H1 (cell line): Measurements from ENCODE around the gene ATP6V1F. TPM values are rescaled to one million over a fixed set of nuclear protein-coding genes. Genes with fewer than 3 reads are reported as not detected.

Experiments
- CTCF ChIA-PET: fragments of 300-600 bp; sonication (Branson Sonifier 250); formaldehyde crosslinking; loops from one replicate; lab custom pipeline; 2021; ENCODE audit not compliant: partially characterized antibody; lab: Charles Lee
- POLR2A ChIA-PET: fragments of 300-600 bp; sonication (Branson Sonifier 250); formaldehyde crosslinking; loops from one replicate; lab custom pipeline; 2021; ENCODE audit warnings: inconsistent platforms; ENCODE audit not compliant: partially characterized antibody; lab: Charles Lee
- DNase-seq, 2 experiments: peaks; one replicate each; pipeline versions ENCODE4 v3.0.0 to v3.0.0-alpha.2; 2010 to 2022; ENCODE audit warnings: low spot score in 2 of 2, low read depth in 1 of 2, mixed read lengths in 1 of 2
- FAIRE-seq: peaks from 2 replicates; lab custom pipeline; 2011; peaks lifted over from hg19 to GRCh38; lab: Jason Lieb, UNC
- H2AFZ ChIP-seq: 2 replicates; pipeline ENCODE4 v1.8.1; 2012; ENCODE audit warnings: low read length, inconsistent platforms
- H2AK5ac ChIP-seq: 2 replicates; pipeline ENCODE4 v1.6.1; 2013; ENCODE audit warnings: low read depth, low read length
- H2BK120ac ChIP-seq: replicated peaks from 2 replicates; pipeline ENCODE3; 2013; ENCODE audit warnings: low read depth, low read length, inconsistent platforms
- H2BK12ac ChIP-seq: 2 replicates; pipeline ENCODE4 v1.6.1; 2013; ENCODE audit warnings: low read depth, low read length
- H2BK15ac ChIP-seq: 2 replicates; pipeline ENCODE4 v1.6.1; 2013; ENCODE audit warnings: low read length
- H2BK20ac ChIP-seq: 2 replicates; pipeline ENCODE4 v1.6.1; 2013; ENCODE audit warnings: low read length
- H2BK5ac ChIP-seq: 2 replicates; pipeline ENCODE4 v1.6.1; 2013; ENCODE audit warnings: low read depth, low read length
- H3K14ac ChIP-seq: 2 replicates; pipeline ENCODE4 v1.6.1; 2013; ENCODE audit warnings: inconsistent platforms; ENCODE audit not compliant: insufficient read length
- H3K18ac ChIP-seq: 2 replicates; pipeline ENCODE4 v1.6.1; 2013; ENCODE audit warnings: low read length; ENCODE audit errors: extremely low read depth
- H3K23ac ChIP-seq: 2 replicates; pipeline ENCODE4 v1.6.1; 2013; ENCODE audit warnings: inconsistent platforms; ENCODE audit not compliant: insufficient read length
- H3K23me2 ChIP-seq: 2 replicates; pipeline ENCODE4 v1.6.1; 2013; ENCODE audit warnings: low read depth, low read length
- H3K27ac ChIP-seq: 2 replicates; pipeline ENCODE4 v1.6.1; 2011; ENCODE audit warnings: low read depth, low read length, inconsistent platforms
- H3K27me3 ChIP-seq, 4 experiments: replicated peaks in 1 of 4; 1 replicate in 1 of 4; 2 replicates in 3 of 4; pipeline versions ENCODE4 v1.6.1 to v1.8.1; 2011 to 2013; ENCODE audit warnings: low read length in 3 of 4, mild to moderate bottlenecking in 3 of 4, inconsistent platforms in 2 of 4, mixed read lengths in 2 of 4, moderate library complexity in 1 of 4; ENCODE audit not compliant: control insufficient read depth in 3 of 4, insufficient read depth in 3 of 4; ENCODE audit errors: extremely low read depth in 1 of 4
- H3K36me3 ChIP-seq, 4 experiments: 2 replicates each; pipeline versions ENCODE4 v1.6.1 to v1.8.1; 2011 to 2013; ENCODE audit warnings: mild to moderate bottlenecking in 4 of 4, low read length in 3 of 4, moderate library complexity in 2 of 4, control low read depth in 1 of 4, inconsistent platforms in 1 of 4; ENCODE audit not compliant: insufficient read depth in 4 of 4, control insufficient read depth in 2 of 4
- H3K4ac ChIP-seq: replicated peaks from 2 replicates; pipeline ENCODE3; 2013; ENCODE audit warnings: low read length, low read depth, mixed read lengths, inconsistent platforms; ENCODE audit not compliant: insufficient read length
- H3K4me1 ChIP-seq, 4 experiments: replicated peaks in 1 of 4; 1 replicate in 1 of 4; 2 replicates in 3 of 4; pipeline versions ENCODE4 v1.6.1 to v1.8.1; 2011 to 2013; ENCODE audit warnings: low read length in 3 of 4, inconsistent platforms in 2 of 4, mixed read lengths in 1 of 4; ENCODE audit not compliant: insufficient read depth in 4 of 4, control insufficient read depth in 3 of 4
- H3K4me2 ChIP-seq, 2 experiments: 2 replicates each; pipeline versions ENCODE4 v1.6.1 to v1.8.1; 2011 to 2013; ENCODE audit warnings: low read depth in 2 of 2, low read length in 2 of 2, control low read depth in 1 of 2, inconsistent platforms in 1 of 2, mild to moderate bottlenecking in 1 of 2; ENCODE audit not compliant: insufficient read depth in 1 of 2
- H3K4me3 ChIP-seq, 4 experiments: fragments of 200-600, 300-600 bp in 1 of 4; sonication (generic), shearing (Covaris generic), sonication (Bioruptor Twin) in 1 of 4; 2 replicates each; pipeline versions ENCODE4 v1.5.1 to v1.8.1; 2011 to 2016; ENCODE audit warnings: low read length in 4 of 4, low read depth in 3 of 4, control low read depth in 2 of 4, inconsistent platforms in 2 of 4, mild to moderate bottlenecking in 2 of 4, mixed read lengths in 1 of 4, moderate library complexity in 1 of 4; ENCODE audit not compliant: insufficient read depth in 2 of 4; ENCODE audit errors: extremely low read depth in 1 of 4
- H3K56ac ChIP-seq: replicated peaks from 2 replicates; pipeline ENCODE3; 2013; ENCODE audit warnings: low read depth, mild to moderate bottlenecking, mixed read lengths, low read length, inconsistent platforms; ENCODE audit not compliant: insufficient read length
- H3K79me1 ChIP-seq: 2 replicates; pipeline ENCODE4 v1.6.1; 2013; ENCODE audit warnings: low read depth, low read length, control low read depth
- H3K79me2 ChIP-seq, 2 experiments: 2 replicates each; pipeline versions ENCODE4 v1.6.1 to v1.8.1; 2012 to 2013; ENCODE audit warnings: low read length in 2 of 2, mild to moderate bottlenecking in 2 of 2, inconsistent platforms in 1 of 2; ENCODE audit not compliant: insufficient read depth in 2 of 2, control insufficient read depth in 1 of 2
- H3K9ac ChIP-seq, 4 experiments: replicated peaks in 1 of 4; 1 replicate in 1 of 4; 2 replicates in 3 of 4; pipeline versions ENCODE4 v1.6.1 to v1.8.1; 2011 to 2013; ENCODE audit warnings: low read depth in 3 of 4, low read length in 3 of 4, control low read depth in 2 of 4, mild to moderate bottlenecking in 2 of 4, moderate library complexity in 2 of 4, inconsistent platforms in 1 of 4; ENCODE audit errors: extremely low read depth in 1 of 4
- H3K9me3 ChIP-seq, 2 experiments: 2 replicates each; pipeline versions ENCODE4 v1.6.1 to v1.8.1; 2012 to 2013; ENCODE audit warnings: mild to moderate bottlenecking in 2 of 2, moderate library complexity in 2 of 2, control low read depth in 1 of 2, inconsistent platforms in 1 of 2, low read depth in 1 of 2, low read length in 1 of 2, mixed read lengths in 1 of 2; ENCODE audit not compliant: insufficient read depth in 2 of 2
- H4K20me1 ChIP-seq, 2 experiments: replicated peaks in 1 of 2; 2 replicates each; pipeline versions ENCODE3 to v1.8.1; 2011 to 2013; ENCODE audit warnings: inconsistent platforms in 2 of 2, low read length in 2 of 2, mild to moderate bottlenecking in 1 of 2; ENCODE audit not compliant: insufficient read depth in 2 of 2, control insufficient read depth in 1 of 2
- H4K5ac ChIP-seq: 2 replicates; pipeline ENCODE4 v1.6.1; 2013; ENCODE audit warnings: low read length, low read depth, mixed read lengths, inconsistent platforms; ENCODE audit not compliant: insufficient read length
- H4K8ac ChIP-seq: 2 replicates; pipeline ENCODE4 v1.8.0; 2013; ENCODE audit warnings: mild to moderate bottlenecking, moderate library complexity, low read length, inconsistent platforms; ENCODE audit not compliant: insufficient read depth; ENCODE audit errors: extremely low read depth
- H4K91ac ChIP-seq: replicated peaks from 2 replicates; pipeline ENCODE3; 2013; ENCODE audit warnings: low read length, mixed read lengths, inconsistent platforms; ENCODE audit not compliant: insufficient read length
- ATF3 ChIP-seq: IDR thresholded peaks from 2 replicates; pipeline ENCODE4 v1.6.1; 2011; ENCODE audit warnings: low read depth, mild to moderate bottlenecking, low read length; ENCODE audit not compliant: insufficient read depth
- KDM4A ChIP-seq: IDR thresholded peaks from one replicate; pipeline ENCODE4 v1.7.1; 2012; ENCODE audit warnings: low read depth, mild to moderate bottlenecking, moderate library complexity, low read length, inconsistent platforms; ENCODE audit not compliant: severe bottlenecking
- WGBS, 2 experiments: shearing (Covaris generic) in 1 of 2; methylation state at CpG; one replicate each; pipeline versions ENCODE4 v1.1.6 to v1.1.7; 2013 to 2015; ENCODE audit warnings: low lambda C conversion rate in 2 of 2, mixed read lengths in 2 of 2, inconsistent platforms in 1 of 2, low coverage in 1 of 2, missing lambda C conversion rate in 1 of 2; ENCODE audit not compliant: insufficient replicate concordance in 2 of 2, insufficient coverage in 1 of 2, insufficient read length in 1 of 2; ENCODE audit errors: extremely low coverage in 1 of 2, missing lambda C conversion rate in 1 of 2; 5-methylcytosine and 5-hydroxymethylcytosine counted together
- polyA plus RNA-seq, 7 experiments: library from polyadenylated mRNA; depleted of rRNA in 3 of 7; stranded (reverse) in 5 of 7; unstranded in 2 of 7; fragments of >200 nt in 5 of 7; fragments of 200-250 nt in 2 of 7; gene quantifications; 1 replicate in 5 of 7; 2 replicates in 1 of 7; 4 replicates in 1 of 7; pipeline versions ENCODE4 v1.2.1 to v1.2.3, GENCODE V29; 2011 to 2013; ENCODE audit warnings: missing spikeins in 2 of 7, mixed read lengths in 2 of 7
- total RNA-seq: library from RNA; stranded (reverse); fragmentation: NEBNext Ultra II Directional; extraction: Animal tissue kit (Norgen Biotek cat#: 25700); gene quantifications from 2 replicates; pipeline ENCODE4 v1.2.1, GENCODE V29; 2021

ATP6V1F gene
- total and polyA plus RNA-seq, 2 of the 8 experiments (the other 6 are each of a cell fraction or from before 2014, with no cell fraction given): 104 to 318 TPM

- peaks cover 0 to 12% (median 6%) of the 10 kb centered on the region in 4 experiments; a peak in 5 of 7 replicates for H3K4me1 ChIP-seq
- H2BK5ac ChIP-seq: no peak overlapping the region
- ChIA-PET POLR2A (interaction anchor here (0.7 kb wide), 1 partner anchor 100 kb away, joined by 3 read pairs; no protein-coding TSS in a partner anchor), CTCF (interaction anchor here (0.6 to 3.5 kb wide), 3 partner anchors 9 to 79 kb away, joined by 3 to 14 read pairs (median 3); partner anchors contain the start of gene KCP)
- no peak overlapping the region for H2BK120ac ChIP-seq
- H2BK12ac ChIP-seq: no peak overlapping the region
- H3K27ac ChIP-seq: no peak overlapping the region
- H4K8ac ChIP-seq: no peak overlapping the region
- H4K20me1 ChIP-seq: peaks cover 0 to 1% of the 10 kb centered on the region in 2 experiments
- 0 out of 4 replicates have a peak, but pooled peaks cover 0 to 3% of the 10 kb centered on the region in 2 experiments for H3K9me3 ChIP-seq
- no peak overlapping the region for H3K9ac ChIP-seq
- H3K4me2 ChIP-seq: no peak overlapping the region
- no peak overlapping the region for H3K4ac ChIP-seq
- no peak overlapping the region for H2AK5ac ChIP-seq
- H3K23ac ChIP-seq: no peak overlapping the region
- no peak overlapping the region for H3K14ac ChIP-seq
- H3K79me1 ChIP-seq: no peaks in the 10 kb centered on the region
- no peak overlapping the region for H2BK15ac ChIP-seq
- H2BK20ac ChIP-seq: no peak overlapping the region
- TF ChIP-seq KDM4A: no peak
- no peak for TF ChIP-seq ATF3
- H3K79me2 ChIP-seq: no peaks in the 10 kb centered on the region
- no peak overlapping the region for H4K91ac ChIP-seq
- H3K23me2 ChIP-seq: peaks cover 5% of the 10 kb centered on the region; the same call in 1 of the 2 replicates
- H3K27me3 ChIP-seq: peaks cover 0 to 7% (median 4%) of the 10 kb centered on the region in 4 experiments; a peak in 4 of 7 replicates
- H2AFZ ChIP-seq: no peak overlapping the region
- DNase-seq (no peak), FAIRE-seq (no peak)
- H3K36me3 ChIP-seq: no peaks in the 10 kb centered on the region
- no peak overlapping the region for H3K4me3 ChIP-seq
- no peak overlapping the region for H4K5ac ChIP-seq
- no peak overlapping the region for H3K56ac ChIP-seq
- no peak overlapping the region for H3K18ac ChIP-seq
- WGBS, 2 experiments: 83% methylated on average over 4 of the region's 6 CpGs; no CpG with 5 or more reads in 1 of the 2 experiments
Measured at GRCh38 chr7:128894101-128894440, 31.4 kb downstream of the ATP6V1F start.
